HG03103 (cell line): ENCODE measurements around the gene SPARC.
A peak's percentile ranks its signal among the peaks of the same experiment; 100 is the strongest.
"Not testable (repeated sequence)": the region's sequence is repeated elsewhere in the genome, so short reads cannot be mapped to it uniquely, and the experiment has no call there.

Experiments used
- ATAC-seq: cut with Tn5 transposase; IDR thresholded peaks from one replicate; pipeline ENCODE4 v1.9.1; 2021; ENCODE audit warnings: low read depth; ENCODE audit not compliant: unreplicated experiment

Gene SPARC

GRCh38 chr5:151703227-151703626 lies 16.5 kb upstream of the SPARC start:
- ATAC-seq, result peak; percentile 89

- ATAC-seq, result peak; percentile 46
Observed at GRCh38 chr5:151700820-151701219, 14.1 kb upstream of the SPARC start.

GRCh38 chr5:151700296-151700695 lies 13.6 kb upstream of the SPARC start:
- ATAC-seq, result no peak

- ATAC-seq, result no peak
Observed at GRCh38 chr5:151699071-151699901, 12.6 kb upstream of the SPARC start.

- not testable (repeated sequence) for ATAC-seq
Observed at GRCh38 chr5:151698081-151698480, 11.4 kb upstream of the SPARC start.

- no peak for ATAC-seq
Observed at GRCh38 chr5:151697452-151697851, 10.7 kb upstream of the SPARC start.

- ATAC-seq, result no peak
Observed at GRCh38 chr5:151696470-151697061, 9.9 kb upstream of the SPARC start.

GRCh38 chr5:151695464-151695863 lies 8.7 kb upstream of the SPARC start:
- ATAC-seq, result no peak

- ATAC-seq, result no peak
Observed at GRCh38 chr5:151694035-151694485, 7.3 kb upstream of the SPARC start.

GRCh38 chr5:151692312-151692711 lies 5.6 kb upstream of the SPARC start:
- no peak for ATAC-seq

- no peak for ATAC-seq
Observed at GRCh38 chr5:151691706-151692105, 5.0 kb upstream of the SPARC start.

- ATAC-seq, result not testable (repeated sequence)
Observed at GRCh38 chr5:151689591-151689990, 2.9 kb upstream of the SPARC start.

GRCh38 chr5:151688436-151688835 lies 1.7 kb upstream of the SPARC start:
- no peak for ATAC-seq

- no peak for ATAC-seq
Observed at GRCh38 chr5:151685749-151686673, 704 bp downstream of the SPARC start.

GRCh38 chr5:151684690-151685361 lies 1.9 kb downstream of the SPARC start:
- ATAC-seq, result no peak

GRCh38 chr5:151683986-151684588 lies 2.6 kb downstream of the SPARC start:
- ATAC-seq, result no peak

GRCh38 chr5:151683444-151683843 lies 3.3 kb downstream of the SPARC start:
- no peak for ATAC-seq

GRCh38 chr5:151682751-151683331 lies 3.9 kb downstream of the SPARC start:
- ATAC-seq, result no peak

GRCh38 chr5:151682240-151682639 lies 4.5 kb downstream of the SPARC start:
- ATAC-seq, result no peak
